ENCODE results near the gene ZFYVE1. TPM values are rescaled to one million over a fixed set of nuclear protein-coding genes. Genes with fewer than 3 reads are reported as not detected.
"Not testable (repeated sequence)": the region's sequence is repeated elsewhere in the genome, so short reads cannot be mapped to it uniquely, and the experiment has no call there.

ZFYVE1 gene
- total RNA-seq, 3 donors from 2014 or later: 6.4 to 8.4 (median 7.0) TPM

DNA sequence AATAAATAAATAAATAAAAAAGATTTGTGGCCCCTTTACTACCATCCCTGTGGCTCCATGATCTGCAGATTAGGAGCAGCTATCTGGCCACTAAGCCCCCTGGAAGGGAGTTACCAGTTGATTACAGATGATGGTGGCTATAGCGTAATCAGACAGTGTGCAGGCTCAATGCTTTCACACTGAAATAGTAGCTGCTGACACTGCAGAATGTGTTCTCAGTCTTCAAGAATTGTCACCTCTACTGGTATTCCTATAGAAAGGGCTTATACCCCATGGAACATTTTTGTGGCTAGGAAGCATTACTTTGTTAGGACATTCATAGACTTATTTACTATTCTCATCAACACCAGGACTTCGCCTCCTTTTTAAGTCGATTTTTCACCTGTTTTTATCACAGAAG is 69.7 kb downstream of the ZFYVE1 start:
- H3K27me3 Mint-ChIP-seq (ENCODE audit: low read depth): no peaks in the 10 kb centered on the region
- peaks cover 39% of the 10 kb centered on the region for H3K36me3 Mint-ChIP-seq (ENCODE audit: insufficient read depth)
- no peaks in the 10 kb centered on the region for H3K4me1 Mint-ChIP-seq (ENCODE audit: low read depth)
- ATAC-seq (no peak), DNase-seq (no peak)
- no peaks in the 10 kb centered on the region for H3K9me3 Mint-ChIP-seq
- H3K4me3 Mint-ChIP-seq: no peak overlapping the region

DNA sequence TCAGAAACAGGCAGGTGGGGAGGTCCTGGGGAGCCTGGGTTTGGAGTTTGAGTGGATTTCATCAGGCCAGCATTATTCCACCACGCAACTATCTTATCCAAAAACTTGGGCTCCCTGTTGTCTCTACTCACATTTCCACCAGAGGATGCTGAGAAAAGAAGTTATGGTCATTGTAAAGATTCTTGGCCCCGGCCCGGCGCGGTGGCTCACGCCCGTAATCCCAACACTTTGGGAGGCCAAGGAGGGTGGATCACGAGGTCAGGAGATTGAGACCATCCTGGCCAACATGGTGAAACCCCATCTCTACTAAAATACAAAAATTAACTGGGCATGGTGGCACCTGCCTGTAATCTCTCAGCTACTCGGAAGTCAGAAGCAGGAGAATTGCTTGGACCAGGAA is 70.2 kb downstream of the ZFYVE1 start:
- not testable (repeated sequence) for DNase-seq; H3K4me1 Mint-ChIP-seq (ENCODE audit: low read depth); H3K27me3 Mint-ChIP-seq (ENCODE audit: low read depth); H3K9me3 Mint-ChIP-seq; ATAC-seq; H3K4me3 Mint-ChIP-seq
- peaks cover 44% of the 10 kb centered on the region for H3K36me3 Mint-ChIP-seq (ENCODE audit: insufficient read depth)

DNA sequence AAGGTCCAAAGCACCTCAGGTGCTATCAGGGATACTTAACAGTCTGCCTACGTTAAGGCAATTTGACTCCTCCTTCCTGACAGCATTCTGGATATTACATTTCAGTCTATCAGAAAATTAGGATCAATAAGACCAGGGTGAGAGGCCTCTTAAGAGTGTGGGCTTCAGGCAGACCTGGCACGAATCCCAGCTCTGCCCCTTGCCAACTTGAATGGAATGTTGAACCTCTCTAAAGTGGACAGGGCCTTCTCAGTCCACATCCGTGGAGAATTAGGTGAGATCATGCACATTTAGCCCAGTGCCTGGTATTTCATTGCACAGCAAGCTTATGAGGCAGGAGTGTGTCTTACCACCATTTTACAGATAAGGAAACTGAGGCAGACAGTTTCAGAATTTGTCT is 74.7 kb downstream of the ZFYVE1 start:
- H3K36me3 Mint-ChIP-seq (ENCODE audit: insufficient read depth): peaks cover 47% of the 10 kb centered on the region
- no peak for DNase-seq
- ATAC-seq: no peak

DNA sequence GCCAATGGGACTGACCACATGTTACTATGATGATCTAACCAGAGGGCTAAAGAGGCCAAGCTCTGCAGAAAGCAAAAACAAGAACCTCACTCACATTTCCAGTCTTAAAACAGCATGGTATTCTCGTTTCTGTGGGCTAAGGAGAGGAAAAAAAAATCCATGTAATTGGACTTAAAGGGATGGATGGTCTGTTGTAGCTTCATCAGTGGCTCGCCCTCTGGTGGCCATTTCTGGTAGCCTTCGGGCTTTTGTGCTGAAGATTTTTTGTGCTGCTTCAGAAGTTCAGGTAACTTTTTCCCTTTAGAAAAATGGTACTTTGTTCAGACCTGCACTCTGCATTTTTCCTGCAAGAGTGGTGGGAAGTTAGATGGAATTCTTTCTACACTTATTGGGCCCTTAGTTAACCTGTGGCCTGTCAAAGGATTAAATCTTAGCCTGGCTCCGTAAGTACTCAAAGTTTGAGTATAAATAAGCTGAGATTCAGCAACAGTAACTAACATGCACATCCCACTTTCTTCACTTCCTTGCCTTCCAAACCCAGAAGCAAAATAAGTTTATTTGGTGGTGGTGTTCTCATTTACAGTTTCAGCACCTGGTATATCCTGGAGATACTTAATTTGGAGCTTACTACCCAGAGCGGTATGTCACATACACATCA is 78.3 kb downstream of the ZFYVE1 start:
- Mint-ChIP-seq H3K4me3 (no peak overlapping the region), H3K4me1 (ENCODE audit: low read depth) (no peaks in the 10 kb centered on the region), H3K9me3 (no peaks in the 10 kb centered on the region), H3K36me3 (ENCODE audit: insufficient read depth) (peaks cover 41% of the 10 kb centered on the region), H3K27me3 (ENCODE audit: low read depth) (no peaks in the 10 kb centered on the region)
- DNase-seq (peak; percentile 60), ATAC-seq (no peak)

More for the DNA sequence above, 74.7 kb downstream of the ZFYVE1 start:
- Mint-ChIP-seq H3K4me3 (no peak overlapping the region), H3K4me1 (ENCODE audit: low read depth) (no peaks in the 10 kb centered on the region), H3K27me3 (ENCODE audit: low read depth) (no peaks in the 10 kb centered on the region), H3K9me3 (no peaks in the 10 kb centered on the region)

DNA sequence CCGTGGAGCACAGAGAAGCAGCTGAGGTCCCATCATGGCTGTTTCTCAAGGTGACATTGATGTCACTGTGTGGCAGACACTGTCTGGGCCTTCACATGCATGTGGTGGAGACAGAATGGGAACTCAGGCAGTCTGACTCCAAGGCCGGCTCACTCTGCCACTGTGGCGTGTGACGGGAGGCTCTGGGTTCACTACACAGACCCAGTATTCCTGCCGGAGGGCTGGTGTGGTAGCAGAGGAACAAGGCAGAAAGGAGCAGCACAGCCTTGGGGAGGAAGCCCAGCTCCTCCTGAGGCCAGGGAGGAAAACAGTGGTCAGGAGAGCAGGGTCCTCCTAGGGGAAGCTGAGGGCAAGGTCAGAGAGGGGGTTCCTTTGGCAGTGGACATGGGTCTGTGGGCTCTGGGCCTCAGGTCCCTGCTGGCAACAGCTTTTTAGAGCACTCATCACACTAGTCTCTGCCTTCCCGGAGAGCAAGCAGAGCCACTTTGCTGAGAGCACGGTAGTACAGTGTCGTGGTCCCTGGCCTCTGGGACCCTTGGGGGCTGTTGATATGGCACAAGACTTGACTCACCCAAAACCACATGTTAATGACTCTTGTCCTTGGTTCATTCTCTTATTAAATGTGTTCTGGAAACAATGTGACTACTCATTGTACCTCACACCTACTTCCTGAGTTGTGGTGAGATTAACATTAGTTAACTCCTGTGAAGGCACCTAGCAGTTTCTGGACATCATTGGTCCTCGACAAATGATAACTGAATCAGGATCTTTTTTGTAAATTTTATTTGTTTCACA is 79.3 kb downstream of the ZFYVE1 start:
- Mint-ChIP-seq H3K36me3 (ENCODE audit: insufficient read depth) (peaks cover 48% of the 10 kb centered on the region), H3K4me1 (ENCODE audit: low read depth) (no peaks in the 10 kb centered on the region), H3K4me3 (no peak overlapping the region), H3K27me3 (ENCODE audit: low read depth) (no peaks in the 10 kb centered on the region), H3K9me3 (no peaks in the 10 kb centered on the region)
- peak; percentile 47 to 62 for ATAC-seq
- no peak for DNase-seq

DNA sequence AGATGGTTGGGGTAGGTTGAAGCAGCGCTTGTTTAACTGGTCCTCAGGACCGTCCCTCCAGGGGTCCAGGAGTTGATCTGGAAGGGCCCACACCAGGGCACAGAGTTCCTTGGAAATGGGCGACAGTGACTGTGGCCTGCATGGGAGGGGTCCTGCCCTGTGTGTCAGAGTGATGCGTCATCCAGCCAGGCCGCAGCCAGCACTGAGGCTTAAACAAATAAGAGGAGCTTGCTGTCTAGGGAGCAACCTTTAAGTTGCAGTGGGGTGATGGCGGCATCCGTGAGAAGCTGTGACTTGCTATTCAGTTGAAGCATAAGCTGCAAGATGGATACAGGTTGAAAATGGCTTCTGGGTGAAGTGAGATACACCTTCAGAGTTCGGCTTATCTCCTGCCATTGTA is 80.4 kb downstream of the ZFYVE1 start:
- peaks cover 48% of the 10 kb centered on the region for H3K36me3 Mint-ChIP-seq (ENCODE audit: insufficient read depth)
- no peak for DNase-seq
- H3K27me3 Mint-ChIP-seq (ENCODE audit: low read depth): no peaks in the 10 kb centered on the region
- ATAC-seq: no peak
- H3K9me3 Mint-ChIP-seq: no peaks in the 10 kb centered on the region
- H3K4me3 Mint-ChIP-seq: no peak overlapping the region
- no peaks in the 10 kb centered on the region for H3K4me1 Mint-ChIP-seq (ENCODE audit: low read depth)

DNA sequence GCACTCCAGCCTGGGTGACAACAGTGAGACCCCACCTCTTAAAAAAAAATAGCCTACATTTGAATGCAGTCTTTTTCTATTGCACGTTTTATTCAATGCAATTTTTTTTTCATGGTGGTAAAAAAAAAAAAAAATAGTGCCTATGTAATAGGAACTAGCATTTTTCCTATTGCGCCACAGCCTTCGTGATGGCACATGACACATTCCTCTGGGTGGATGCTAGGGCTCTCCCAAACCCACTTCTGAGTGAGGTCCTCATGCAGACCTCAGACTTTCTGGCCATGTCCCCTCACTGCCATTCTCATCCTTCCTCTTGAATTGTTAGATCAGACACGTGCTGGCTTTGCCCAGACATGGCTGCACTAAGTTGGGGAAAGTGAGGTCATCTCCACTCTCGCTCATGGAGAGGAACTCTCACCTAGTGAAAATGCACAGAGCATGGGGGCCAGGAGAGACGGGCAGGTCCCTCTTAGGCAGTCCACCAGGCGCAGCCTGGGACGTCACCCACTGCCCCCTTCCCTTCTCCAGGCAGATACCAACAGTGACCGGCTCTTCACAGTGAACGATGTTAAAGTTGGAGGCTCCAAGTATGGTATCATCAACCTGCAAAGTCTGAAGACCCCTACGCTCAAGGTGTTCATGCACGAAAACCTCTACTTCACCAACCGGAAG is 81.4 kb downstream of the ZFYVE1 start:
- no peak for DNase-seq
- Mint-ChIP-seq H3K9me3 (no peaks in the 10 kb centered on the region), H3K27me3 (ENCODE audit: low read depth) (no peaks in the 10 kb centered on the region), H3K4me1 (ENCODE audit: low read depth) (no peaks in the 10 kb centered on the region), H3K4me3 (no peak overlapping the region), H3K36me3 (ENCODE audit: insufficient read depth) (peaks cover 48% of the 10 kb centered on the region)
- ATAC-seq: no peak

DNA sequence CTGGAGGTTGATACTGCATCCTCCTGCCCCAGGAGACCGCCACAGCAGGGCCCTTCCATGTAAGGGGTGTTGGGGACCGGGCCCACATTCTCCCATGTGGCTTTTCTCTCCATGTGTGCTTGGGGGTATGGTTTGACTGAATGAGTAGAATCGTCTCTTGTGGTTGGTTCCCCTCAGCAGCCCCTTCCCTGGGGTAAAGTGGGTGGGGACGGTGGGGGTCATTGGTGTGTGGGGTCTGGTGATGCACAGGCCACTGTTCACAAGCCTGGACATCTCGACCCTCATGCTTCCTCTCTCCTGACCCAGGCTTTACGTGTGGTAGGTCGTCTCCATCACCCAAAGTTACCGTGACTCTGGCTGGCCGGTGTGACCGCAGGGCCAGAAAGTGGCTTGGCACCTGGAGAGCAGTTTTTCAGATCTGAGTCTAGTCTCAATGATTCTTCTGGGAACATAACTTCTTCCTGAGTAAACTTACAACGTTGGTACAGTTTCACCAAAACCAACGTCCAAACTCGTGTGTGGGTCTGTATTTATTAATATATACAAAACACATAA is 83.0 kb downstream of the ZFYVE1 start:
- Mint-ChIP-seq H3K36me3 (ENCODE audit: insufficient read depth) (peaks cover 49% of the 10 kb centered on the region), H3K4me1 (ENCODE audit: low read depth) (no peaks in the 10 kb centered on the region), H3K27me3 (ENCODE audit: low read depth) (no peaks in the 10 kb centered on the region), H3K4me3 (no peak overlapping the region), H3K9me3 (no peaks in the 10 kb centered on the region)
- ATAC-seq: no peak
- no peak for DNase-seq

DNA sequence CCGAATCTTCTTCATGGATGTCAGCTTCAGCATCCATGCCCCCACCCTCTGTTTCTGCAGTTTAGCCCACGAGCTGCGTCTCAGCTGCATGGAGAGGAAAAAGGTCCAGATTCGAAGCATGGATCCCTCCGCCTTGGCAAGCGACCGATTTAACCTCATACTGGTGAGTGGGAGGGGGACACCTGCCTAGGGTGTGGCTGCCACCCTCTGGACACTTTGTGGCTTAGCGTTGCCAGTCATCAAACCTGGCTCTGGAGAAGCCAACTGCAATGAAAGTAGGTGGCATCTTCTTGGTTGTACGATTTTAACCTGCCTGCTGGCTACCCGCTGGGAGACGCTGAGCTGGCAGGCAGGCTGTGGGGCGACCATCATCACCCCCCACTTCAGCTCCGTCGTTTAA is 84.0 kb downstream of the ZFYVE1 start:
- Mint-ChIP-seq H3K4me1 (ENCODE audit: low read depth) (peaks cover 3% of the 10 kb centered on the region), H3K27me3 (ENCODE audit: low read depth) (no peaks in the 10 kb centered on the region), H3K9me3 (no peaks in the 10 kb centered on the region), H3K4me3 (no peak overlapping the region), H3K36me3 (ENCODE audit: insufficient read depth) (peaks cover 44% of the 10 kb centered on the region)
- no peak for ATAC-seq
- no peak for DNase-seq

DNA sequence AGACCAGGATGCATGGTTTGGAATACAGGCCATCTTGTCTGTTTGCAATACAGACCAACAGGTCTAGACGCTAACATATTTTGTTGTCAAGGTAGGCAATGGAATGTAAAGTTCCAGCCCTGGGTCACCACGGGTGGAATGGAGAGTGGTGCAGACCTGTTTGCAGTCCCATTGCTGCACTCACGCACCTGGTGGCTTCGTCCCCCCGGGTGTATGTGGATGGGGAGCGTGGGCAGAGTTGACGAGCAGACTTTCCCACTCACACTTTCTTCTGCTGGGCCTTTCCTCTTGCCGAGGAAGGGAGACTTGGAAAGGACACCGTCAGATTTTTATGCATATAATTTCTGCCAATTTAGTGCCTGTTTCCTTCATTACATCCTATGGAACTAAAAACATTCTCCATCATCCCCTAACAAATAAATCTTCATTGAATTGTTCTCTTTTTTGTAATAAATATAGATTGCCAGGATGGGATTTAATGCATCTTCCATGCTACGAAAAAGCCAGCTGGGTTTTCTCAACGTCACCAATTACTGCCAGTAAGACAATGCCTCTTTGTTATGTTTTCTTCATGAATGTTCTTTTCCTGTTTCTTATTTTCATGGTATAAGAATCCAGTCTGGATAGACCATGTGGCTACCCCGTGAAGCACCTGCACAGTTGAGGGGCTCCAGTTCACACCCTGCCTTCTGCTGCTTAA is 85.5 kb downstream of the ZFYVE1 start:
- H3K36me3 Mint-ChIP-seq (ENCODE audit: insufficient read depth): peaks cover 45% of the 10 kb centered on the region
- H3K9me3 Mint-ChIP-seq: no peaks in the 10 kb centered on the region
- H3K4me3 Mint-ChIP-seq: no peak overlapping the region
- no peaks in the 10 kb centered on the region for H3K27me3 Mint-ChIP-seq (ENCODE audit: low read depth)
- DNase-seq: no peak
- no peak for ATAC-seq
- H3K4me1 Mint-ChIP-seq (ENCODE audit: low read depth): peaks cover 17% of the 10 kb centered on the region

DNA sequence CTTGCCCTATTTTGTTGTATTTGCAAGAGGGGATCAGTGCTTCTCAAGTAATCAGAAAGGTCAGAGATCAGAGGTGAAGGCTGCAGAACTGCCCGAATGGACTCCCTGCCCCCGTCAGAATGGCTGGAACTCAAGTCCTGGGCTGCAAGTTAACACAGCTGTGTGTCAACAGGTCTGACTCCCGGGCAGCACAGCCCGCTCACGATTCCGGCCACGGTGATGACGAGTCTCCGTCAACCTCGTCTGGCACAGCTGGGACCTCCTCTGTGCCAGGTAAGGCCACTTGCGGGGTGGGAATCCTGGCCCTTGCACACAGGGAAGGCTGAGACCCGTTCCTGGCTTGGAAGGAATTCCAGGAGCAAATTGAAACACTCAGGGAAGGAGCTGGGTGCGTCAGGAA is 87.3 kb downstream of the ZFYVE1 start:
- peaks cover 20% of the 10 kb centered on the region for H3K4me1 Mint-ChIP-seq (ENCODE audit: low read depth)
- no peak overlapping the region for H3K4me3 Mint-ChIP-seq
- ATAC-seq (no peak), DNase-seq (no peak)
- H3K36me3 Mint-ChIP-seq (ENCODE audit: insufficient read depth): peaks cover 41% of the 10 kb centered on the region
- no peaks in the 10 kb centered on the region for H3K27me3 Mint-ChIP-seq (ENCODE audit: low read depth)
- no peaks in the 10 kb centered on the region for H3K9me3 Mint-ChIP-seq

DNA sequence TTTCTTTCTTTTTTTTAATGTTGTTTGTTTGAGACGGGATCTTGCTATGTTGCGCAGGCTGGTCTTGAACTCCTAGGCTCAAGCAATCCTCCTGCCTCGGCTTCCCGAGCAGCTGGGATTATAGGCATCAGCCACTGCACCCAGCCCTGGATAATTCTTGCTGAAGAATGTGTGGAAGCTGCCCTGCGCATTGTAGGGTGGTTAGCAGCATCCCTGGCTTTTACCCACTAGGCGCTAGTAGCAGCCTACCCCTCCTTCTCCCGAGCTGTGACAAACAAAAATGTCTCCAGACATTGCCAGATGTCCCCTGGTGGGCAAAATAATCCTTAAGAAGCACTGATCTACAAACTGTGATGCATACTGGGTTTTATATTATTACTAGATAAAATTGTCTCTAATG is 94.0 kb downstream of the ZFYVE1 start:
- ATAC-seq (no peak), DNase-seq (no peak)
- Mint-ChIP-seq H3K36me3 (ENCODE audit: insufficient read depth) (peaks cover 15% of the 10 kb centered on the region), H3K27me3 (ENCODE audit: low read depth) (no peaks in the 10 kb centered on the region), H3K4me1 (ENCODE audit: low read depth) (peaks cover 26% of the 10 kb centered on the region), H3K4me3 (no peak overlapping the region), H3K9me3 (no peaks in the 10 kb centered on the region)

DNA sequence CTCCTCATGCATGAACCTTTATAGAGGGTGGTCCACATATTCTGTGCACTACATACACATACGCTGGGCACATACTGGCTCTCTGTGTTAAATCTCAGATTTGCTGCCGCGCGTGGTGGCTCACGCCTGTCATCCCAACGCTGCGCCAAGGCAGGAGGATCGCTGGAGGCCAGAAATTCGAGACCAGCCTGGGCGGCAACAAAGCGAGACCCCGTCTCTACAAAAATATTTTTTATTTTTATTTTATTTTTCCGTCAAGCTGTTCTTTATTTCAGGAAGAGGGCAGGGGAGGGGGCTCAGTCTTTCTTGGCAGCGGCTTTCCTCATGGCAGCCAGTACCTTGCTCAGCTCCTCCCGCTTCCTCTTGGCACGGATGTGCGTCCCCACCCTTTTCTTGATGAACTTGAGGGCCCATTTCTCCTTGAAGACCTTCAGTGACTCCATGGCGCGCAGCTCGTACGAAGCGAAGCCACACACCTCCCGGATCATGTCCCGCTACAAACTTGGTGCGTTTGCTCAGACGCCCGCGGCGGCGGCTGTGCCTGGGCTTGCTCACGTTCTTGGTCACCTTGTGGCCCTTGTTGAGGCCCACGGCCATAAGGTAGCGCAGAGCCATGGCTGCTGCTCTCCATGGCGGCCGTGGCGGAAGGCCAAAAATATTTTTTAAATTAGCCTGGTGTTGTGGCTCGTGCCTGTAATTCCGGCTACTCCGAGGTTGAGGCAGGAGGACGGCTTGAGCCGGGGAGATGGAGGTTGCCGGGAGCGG is 97.4 kb downstream of the ZFYVE1 start:
- Mint-ChIP-seq H3K27me3 (ENCODE audit: low read depth) (no peaks in the 10 kb centered on the region), H3K9me3 (no peaks in the 10 kb centered on the region), H3K36me3 (ENCODE audit: insufficient read depth) (peaks cover 6% of the 10 kb centered on the region), H3K4me3 (no peak overlapping the region), H3K4me1 (ENCODE audit: low read depth) (peaks cover 18% of the 10 kb centered on the region)
- ATAC-seq (no peak), DNase-seq (no peak)
